Spleen (tissue), 11 donors: Measurements from ENCODE around the gene PTPRN. TPM values are rescaled to one million over a fixed set of nuclear protein-coding genes. Genes with fewer than 3 reads are reported as not detected.
"Not testable (repeated sequence)": the region's sequence is repeated elsewhere in the genome, so short reads cannot be mapped to it uniquely, and the experiment has no call there.

Source experiments
- DNase-seq: peaks from one replicate; pipeline ENCODE4 v3.0.0-alpha.2; 2020
- H3K27ac ChIP-seq, 8 donors: fragments of 200-600 bp; sonication (generic) in 7 of 8; 1 replicate in 4 of 8; 2 replicates in 4 of 8; pipeline versions ENCODE4 v1.5.0 to v1.8.0; 2016 to 2021; ENCODE audit warnings: inconsistent platforms in 4 of 8, mild to moderate bottlenecking in 4 of 8, moderate library complexity in 1 of 8
- H3K27me3 ChIP-seq, 7 donors: fragments of 200-600 bp; sonication (generic) in 6 of 7; replicated peaks in 1 of 7; 1 replicate in 4 of 7; 2 replicates in 3 of 7; pipeline versions ENCODE4 v1.5.0 to v1.8.0; 2016 to 2021; ENCODE audit warnings: inconsistent platforms in 3 of 7, mild to moderate bottlenecking in 1 of 7
- H3K36me3 ChIP-seq, 6 donors: fragments of 200-600 bp; sonication (generic) in 5 of 6; 1 replicate in 4 of 6; 2 replicates in 2 of 6; pipeline versions ENCODE4 v1.5.0 to v1.8.0; 2016 to 2021; ENCODE audit warnings: inconsistent platforms in 2 of 6
- H3K4me1 ChIP-seq, 6 donors: fragments of 200-600 bp; sonication (generic) in 5 of 6; 1 replicate in 3 of 6; 2 replicates in 3 of 6; pipeline versions ENCODE4 v1.5.0 to v1.8.0; 2016 to 2021; ENCODE audit warnings: inconsistent platforms in 3 of 6
- H3K4me3 ChIP-seq, 8 donors: fragments of 200-600 bp; sonication (generic) in 7 of 8; 1 replicate in 4 of 8; 2 replicates in 4 of 8; pipeline versions ENCODE4 v1.5.0 to v1.8.0; 2016 to 2021; ENCODE audit warnings: inconsistent platforms in 4 of 8, mild to moderate bottlenecking in 4 of 8, moderate library complexity in 2 of 8
- H3K9me3 ChIP-seq, 8 donors: fragments of 200-600 bp; sonication (generic) in 7 of 8; 1 replicate in 4 of 8; 2 replicates in 4 of 8; pipeline versions ENCODE4 v1.5.0 to v1.8.0; 2016 to 2021; ENCODE audit warnings: inconsistent platforms in 4 of 8
- POLR2A ChIP-seq, 3 donors: fragments of 450-650 bp; IDR thresholded peaks; one replicate each; pipeline ENCODE4 v1.5.1; 2017; ENCODE audit warnings: antibody characterized with exemption in 3 of 3, mild to moderate bottlenecking in 1 of 3
- POLR2AphosphoS5 ChIP-seq, 3 donors: sonication (generic); formaldehyde crosslinking; IDR thresholded peaks; one replicate each; pipeline ENCODE4 v1.5.1; 2017; ENCODE audit warnings: antibody characterized with exemption in 3 of 3
- WGBS, 5 donors: extraction: QIAGEN DNeasy Blood & Tissue Kit in 3 of 5; methylation state at CpG; one replicate each; pipeline versions ENCODE4 v1.1.5 to v1.1.7; 2013 to 2018; 5-methylcytosine and 5-hydroxymethylcytosine counted together
- intact Hi-C: fragments of 100-400 bp; cut with DNase I; formaldehyde crosslinking; loops from one replicate; pipeline ENCODE4 v1.15.0; 2023; ENCODE audit warnings: low total_unique reads
- polyA plus RNA-seq, 3 donors: library from polyadenylated mRNA; stranded (reverse); fragments of 200-250 nt; gene quantifications; one replicate each; pipeline ENCODE4 v1.2.1, GENCODE V29; 2013
- total RNA-seq, 7 donors: library from RNA; depleted of rRNA in 3 of 7; stranded (reverse); fragments of >200 nt in 3 of 7; fragmentation: NEBNext Ultra II Directional in 4 of 7; extraction: Animal tissue kit (Norgen Biotek cat#: 25700) in 4 of 7; gene quantifications; one replicate each; pipeline versions ENCODE4 v1.1.0 to v1.2.1, GENCODE V29; 2016 to 2021
- TF ChIP-seq, protein P1 (sequence below), 11 experiments: fragments of 200-600 bp in 7 of 11; fragments of 450-650 bp in 4 of 11; sonication (generic) in 4 of 11; IDR thresholded peaks in 8 of 11; conservative IDR thresholded peaks in 3 of 11; 1 replicate in 7 of 11; 2 replicates in 4 of 11; pipeline versions ENCODE4 v1.4.0 to v1.8.0; 2016 to 2021; ENCODE audit warnings: antibody characterized with exemption in 11 of 11, inconsistent platforms in 4 of 11, mild to moderate bottlenecking in 1 of 11
- donor health status: healthy with polysubstance abuse.
- donor health status: DM: no; HTN: no; CAD: no; lungs with moderate emphysema.
- donor health status: DM: no; HTN: no; CAD: no.
- donor health status: Bipolar disorder and iron deficiency.
- donor health status: healthy.
- donor health status: DM: no; HTN: no; CAD: no.
- donor health status: DM: yes; HTN: yes; CAD: no.

Gene PTPRN
- total and polyA plus RNA-seq, 10 donors = 0.06 to 0.12 TPM; not detected in 8

GRCh38 chr2:219266232-219266631 is 43.0 kb downstream of the PTPRN start:
- intact Hi-C loops = no loop called here
- no peak overlapping the region for H3K4me3 ChIP-seq
- WGBS, 5 donors = 74 to 86% (median 81%) methylated on average over 4 to 5 of the region's 5 CpGs
- H3K27me3 ChIP-seq = peaks cover 0 to 2% (median 0%) of the 10 kb centered on the region in 7 donors
- TF ChIP-seq POLR2A (IDR thresholded peaks at IDR 0.05) (no peak), POLR2AphosphoS5 (IDR thresholded peaks at IDR 0.05) (no peak)
- TF ChIP-seq, protein P1, sequence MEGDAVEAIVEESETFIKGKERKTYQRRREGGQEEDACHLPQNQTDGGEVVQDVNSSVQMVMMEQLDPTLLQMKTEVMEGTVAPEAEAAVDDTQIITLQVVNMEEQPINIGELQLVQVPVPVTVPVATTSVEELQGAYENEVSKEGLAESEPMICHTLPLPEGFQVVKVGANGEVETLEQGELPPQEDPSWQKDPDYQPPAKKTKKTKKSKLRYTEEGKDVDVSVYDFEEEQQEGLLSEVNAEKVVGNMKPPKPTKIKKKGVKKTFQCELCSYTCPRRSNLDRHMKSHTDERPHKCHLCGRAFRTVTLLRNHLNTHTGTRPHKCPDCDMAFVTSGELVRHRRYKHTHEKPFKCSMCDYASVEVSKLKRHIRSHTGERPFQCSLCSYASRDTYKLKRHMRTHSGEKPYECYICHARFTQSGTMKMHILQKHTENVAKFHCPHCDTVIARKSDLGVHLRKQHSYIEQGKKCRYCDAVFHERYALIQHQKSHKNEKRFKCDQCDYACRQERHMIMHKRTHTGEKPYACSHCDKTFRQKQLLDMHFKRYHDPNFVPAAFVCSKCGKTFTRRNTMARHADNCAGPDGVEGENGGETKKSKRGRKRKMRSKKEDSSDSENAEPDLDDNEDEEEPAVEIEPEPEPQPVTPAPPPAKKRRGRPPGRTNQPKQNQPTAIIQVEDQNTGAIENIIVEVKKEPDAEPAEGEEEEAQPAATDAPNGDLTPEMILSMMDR (IDR thresholded peaks at IDR 0.05 in 8 of 11, conservative IDR thresholded peaks at IDR 0.05 in 3 of 11) = no peak
- DNase-seq = no peak
- peaks cover 0 to 27% (median 12%) of the 10 kb centered on the region in 6 donors for H3K4me1 ChIP-seq
- no peaks in the 10 kb centered on the region for H3K36me3 ChIP-seq
- H3K27ac ChIP-seq = no peak overlapping the region
- H3K9me3 ChIP-seq = no peaks in the 10 kb centered on the region

DNA sequence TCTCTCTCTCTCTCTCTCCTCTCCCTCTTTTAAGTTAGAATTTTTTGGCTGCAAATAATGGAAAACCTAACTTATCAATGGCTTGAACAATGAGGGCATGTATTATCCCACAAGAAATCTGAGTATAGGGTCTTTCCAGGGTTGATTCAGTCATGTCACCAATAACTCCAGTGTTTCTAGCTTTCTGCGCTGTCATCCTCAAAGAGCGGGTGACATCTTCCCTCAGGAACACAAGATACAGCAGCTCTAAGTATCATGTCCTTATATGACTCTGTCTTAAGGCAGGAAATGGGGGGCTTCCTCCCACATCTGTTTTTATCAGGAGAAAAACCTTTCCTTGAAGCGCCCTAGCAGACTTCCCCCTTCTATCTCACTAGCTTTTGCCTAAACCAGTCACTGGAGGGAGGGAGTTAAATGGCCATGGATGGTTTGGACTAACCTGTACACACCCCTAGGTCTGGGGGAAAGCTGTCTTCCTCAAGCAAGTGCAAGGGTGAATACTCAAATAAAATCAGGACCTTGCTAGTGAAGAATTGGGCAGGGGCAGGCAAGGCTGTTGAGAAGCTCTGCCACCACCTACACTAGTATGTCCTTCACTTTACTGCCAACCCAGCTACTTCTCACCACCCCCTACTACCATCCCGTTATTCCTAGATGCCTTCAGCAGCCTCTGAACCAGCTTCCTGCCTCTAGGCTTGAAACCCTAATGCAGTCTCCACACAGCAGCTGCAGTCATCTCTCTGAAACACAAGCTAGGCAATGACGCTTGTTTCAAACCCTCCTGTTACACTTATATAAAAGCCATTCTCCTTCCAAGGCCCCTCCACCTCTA is 48.0 kb downstream of the PTPRN start:
- no peaks in the 10 kb centered on the region for H3K9me3 ChIP-seq
- no peaks in the 10 kb centered on the region for H3K36me3 ChIP-seq
- H3K27me3 ChIP-seq = peaks cover 0 to 21% (median 0%) of the 10 kb centered on the region in 7 donors
- TF ChIP-seq POLR2AphosphoS5 (IDR thresholded peaks at IDR 0.05) = no peak
- TF ChIP-seq, protein P1 (IDR thresholded peaks at IDR 0.05 in 8 of 11, conservative IDR thresholded peaks at IDR 0.05 in 3 of 11) = no peak
- TF ChIP-seq POLR2A (IDR thresholded peaks at IDR 0.05) = no peak
- peaks cover 0 to 8% (median 2%) of the 10 kb centered on the region in 6 donors for H3K4me1 ChIP-seq
- intact Hi-C loops = no loop called here
- DNase-seq = no peak
- WGBS, 5 donors = 50 to 58% (median 54%) methylated on average over 5 of the region's 5 CpGs
- H3K27ac ChIP-seq = no peak overlapping the region
- no peak overlapping the region for H3K4me3 ChIP-seq

DNA sequence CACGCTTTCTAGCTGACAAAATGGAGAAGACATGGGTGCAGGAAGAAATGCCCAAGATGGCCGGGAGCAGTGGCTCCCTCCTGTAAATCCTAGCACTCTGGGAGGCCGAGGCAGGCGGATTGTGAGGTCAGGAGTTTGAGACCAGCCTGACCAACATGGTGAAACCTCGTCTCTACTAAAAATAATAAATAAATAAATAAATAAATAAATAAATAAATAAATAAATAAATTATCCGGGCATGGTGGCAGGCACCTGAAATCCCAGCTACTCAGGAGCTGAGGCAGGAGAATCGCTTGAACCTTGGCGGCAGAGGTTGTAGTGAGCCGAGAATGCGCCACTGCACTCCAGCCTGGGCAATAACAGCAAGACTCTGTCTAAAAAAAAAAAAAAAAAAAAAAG is 50.3 kb downstream of the PTPRN start:
- H3K27ac ChIP-seq, H3K9me3 ChIP-seq, intact Hi-C loops, H3K4me3 ChIP-seq, DNase-seq, H3K36me3 ChIP-seq: not testable (repeated sequence)
- H3K4me1 ChIP-seq = peaks cover 0 to 18% (median 13%) of the 10 kb centered on the region in 6 donors
- 86 to 95% (median 92%) methylated on average over 10 of the region's 10 CpGs for WGBS, 5 donors
- peaks cover 0 to 21% (median 0%) of the 10 kb centered on the region in 7 donors for H3K27me3 ChIP-seq

- peaks cover 0 to 25% (median 19%) of the 10 kb centered on the region in 6 donors for H3K36me3 ChIP-seq
- peaks cover 16 to 60% (median 45%) of the 10 kb centered on the region in 6 donors for H3K4me1 ChIP-seq
- peak overlapping the region; percentile 70 to 94 (median 80) for H3K4me3 ChIP-seq
- H3K27ac ChIP-seq = peak overlapping the region; percentile 84 to 99 (median 95)
- no peak for DNase-seq
- H3K9me3 ChIP-seq = no peaks in the 10 kb centered on the region
- intact Hi-C loops = no loop called here
- 4 to 10% (median 7%) methylated on average over 9 to 12 of the region's 12 CpGs for WGBS, 5 donors
- TF ChIP-seq POLR2A (IDR thresholded peaks at IDR 0.05) = no peak
- peak in 1 of 3 donors; percentile 72 for TF ChIP-seq POLR2AphosphoS5 (IDR thresholded peaks at IDR 0.05)
- peaks cover 0 to 10% (median 0%) of the 10 kb centered on the region in 7 donors for H3K27me3 ChIP-seq
Observed at GRCh38 chr2:219254590-219255201, 54.5 kb downstream of the PTPRN start.
